GM12878 (cell line): ENCODE results near the gene TPP2. TPM values are rescaled to one million over a fixed set of nuclear protein-coding genes. Genes with fewer than 3 reads are reported as not detected.

Source experiments
- ATAC-seq: fragments of 200-7000 bp; cut with Tn5 transposase; 3 replicates; pipeline ENCODE4 v1.9.1; 2020; ENCODE audit warnings: mild to moderate bottlenecking, moderate library complexity
- BruUV-seq: library from RNA; stranded (reverse); fragments of 400-500 nt; replicated peaks from 2 replicates; lab custom pipeline; 2021; lab: Mats Ljungman, UMichigan
- CTCF ChIA-PET: fragments of 300-600 bp; sonication (Branson Sonifier 250); formaldehyde crosslinking; extraction: SDS; loops from one replicate; lab custom pipeline; 2021; ENCODE audit warnings: inconsistent platforms; lab: Yijun Ruan, JAX
- POLR2A ChIA-PET: fragments of 350-600 bp; formaldehyde crosslinking; extraction: SDS; loops from one replicate; lab custom pipeline; 2021; ENCODE audit warnings: inconsistent platforms; lab: Charles Lee
- RAD21 ChIA-PET: fragments of 300-600 bp; sonication (Branson Sonifier 250); formaldehyde crosslinking; loops from one replicate; lab custom pipeline; 2023; ENCODE audit warnings: antibody characterized with exemption; ENCODE audit not compliant: unreplicated experiment; lab: Charles Lee
- SMC1A ChIA-PET: fragments of 300-600 bp; sonication (Branson Sonifier 250); formaldehyde crosslinking; loops from one replicate; lab custom pipeline; 2023; ENCODE audit not compliant: unreplicated experiment, uncharacterized antibody; lab: Charles Lee
- DNase-seq: peaks from one replicate; pipeline ENCODE4 v3.0.0-alpha.2; 2011; ENCODE audit warnings: low read depth, low spot score
- FAIRE-seq: peaks from 3 replicates; lab custom pipeline; 2011; peaks lifted over from hg19 to GRCh38; lab: Jason Lieb, UNC
- H2AFZ ChIP-seq: 2 replicates; pipeline ENCODE4 v1.6.0; 2011; ENCODE audit warnings: low read depth, low read length, control low read depth; ENCODE audit not compliant: control insufficient read depth
- H3K27ac ChIP-seq: 2 replicates; pipeline ENCODE4 v1.5.1; 2011; ENCODE audit warnings: control low read depth; ENCODE audit not compliant: control insufficient read depth, insufficient read depth
- H3K27me3 ChIP-seq, 2 experiments: replicated peaks in 1 of 2; 2 replicates each; pipeline versions ENCODE4 v1.6.0 to v1.6.1; 2011; ENCODE audit warnings: low read length in 1 of 2; ENCODE audit not compliant: control insufficient read depth in 2 of 2, insufficient read depth in 2 of 2
- H3K36me3 ChIP-seq, 2 experiments: 2 replicates each; pipeline ENCODE4 v1.5.1; 2011; ENCODE audit warnings: low read length in 1 of 2; ENCODE audit not compliant: control insufficient read depth in 2 of 2, insufficient read depth in 2 of 2
- H3K4me1 ChIP-seq: 2 replicates; pipeline ENCODE4 v1.6.1; 2011; ENCODE audit warnings: mild to moderate bottlenecking, low read length, moderate library complexity, mixed read lengths; ENCODE audit not compliant: control insufficient read depth, insufficient read depth
- H3K4me2 ChIP-seq: 2 replicates; pipeline ENCODE4 v1.6.0; 2011; ENCODE audit warnings: control low read depth; ENCODE audit not compliant: control insufficient read depth, insufficient read depth
- H3K4me3 ChIP-seq: fragments of 200-600 bp; sonication (generic); 2 replicates; pipeline ENCODE4 v1.5.1; 2016
- H3K79me2 ChIP-seq: 2 replicates; pipeline ENCODE4 v1.6.0; 2011; ENCODE audit warnings: low read length; ENCODE audit not compliant: control insufficient read depth, insufficient read depth
- H3K9ac ChIP-seq: 2 replicates; pipeline ENCODE4 v1.8.0; 2011; ENCODE audit warnings: low read length, control low read depth, mixed read lengths; ENCODE audit not compliant: control insufficient read depth, insufficient read depth
- H3K9me3 ChIP-seq: replicated peaks from 3 replicates; pipeline ENCODE4 v1.5.1; 2011; ENCODE audit warnings: mild to moderate bottlenecking, low read length; ENCODE audit not compliant: control insufficient read depth, insufficient read depth
- H4K20me1 ChIP-seq: 2 replicates; pipeline ENCODE4 v1.6.0; 2011; ENCODE audit not compliant: control insufficient read depth, insufficient read depth
- ATF2 ChIP-seq: IDR thresholded peaks from 2 replicates; pipeline ENCODE4 v1.6.1; 2012; ENCODE audit warnings: low read length, inconsistent platforms
- CEBPB ChIP-seq, 2 experiments: fragments of 150-350 bp in 1 of 2; IDR thresholded peaks; 2 replicates each; pipeline ENCODE4 v1.6.1; 2012 to 2014; ENCODE audit warnings: low read depth in 2 of 2, low read length in 2 of 2, borderline replicate concordance in 1 of 2, inconsistent platforms in 1 of 2
- DPF2 ChIP-seq: fragments of 450-650 bp; IDR thresholded peaks from 2 replicates; pipeline ENCODE4 v1.6.1; 2017; ENCODE audit warnings: mild to moderate bottlenecking
- HDAC2 ChIP-seq: fragments of 200-600 bp; sonication (generic); IDR thresholded peaks from 2 replicates; pipeline ENCODE4 v1.6.1; 2017
- IRF3 ChIP-seq: fragments of 450-650 bp; IDR thresholded peaks from 2 replicates; pipeline ENCODE4 v1.6.1; 2014; ENCODE audit warnings: mild to moderate bottlenecking
- KAT2A ChIP-seq: conservative IDR thresholded peaks from 2 replicates; pipeline ENCODE4 v1.6.1; 2011; ENCODE audit warnings: low read depth, low read length; ENCODE audit not compliant: control insufficient read depth
- KDM1A ChIP-seq: fragments of 200-600 bp; sonication (generic); IDR thresholded peaks from 2 replicates; pipeline ENCODE4 v1.6.1; 2016; ENCODE audit warnings: borderline replicate concordance
- MTA2 ChIP-seq: fragments of 450-650 bp; IDR thresholded peaks from 2 replicates; pipeline ENCODE4 v1.6.1; 2016; ENCODE audit warnings: low read depth, mild to moderate bottlenecking, moderate library complexity
- NR2F1 ChIP-seq: fragments of 450-650 bp; conservative IDR thresholded peaks from 2 replicates; pipeline ENCODE4 v1.6.1; 2017; ENCODE audit warnings: mild to moderate bottlenecking
- ZBTB4 ChIP-seq: fragments of 450-650 bp; formaldehyde crosslinking; IDR thresholded peaks from 2 replicates; pipeline ENCODE4 v1.4.0; 2022; ENCODE audit warnings: mild to moderate bottlenecking, moderate library complexity
- ZNF622 ChIP-seq: fragments of 450-650 bp; IDR thresholded peaks from 2 replicates; pipeline ENCODE4 v1.6.1; 2017; ENCODE audit warnings: mild to moderate bottlenecking, inconsistent platforms
- WGBS: methylation state at CpG from one replicate; pipeline ENCODE4 v1.1.6; 2016; ENCODE audit warnings: low lambda C conversion rate; ENCODE audit not compliant: insufficient replicate concordance, insufficient coverage; ENCODE audit errors: missing lambda C conversion rate; 5-methylcytosine and 5-hydroxymethylcytosine counted together
- in situ Hi-C: fragments of 300-500 bp; cut with MboI; formaldehyde crosslinking; loops from 9 replicates; pipeline ENCODE4 v1.14.3; 2018; ENCODE audit warnings: mixed read lengths
- intact Hi-C: fragments of 100-400 bp; cut with micrococcal nuclease; formaldehyde crosslinking; loops from one replicate; pipeline ENCODE4 v1.14.2; 2022; ENCODE audit not compliant: unreplicated experiment
- polyA plus RNA-seq, 11 experiments: library from polyadenylated mRNA; depleted of rRNA in 4 of 11; unstranded in 6 of 11; stranded (reverse) in 5 of 11; fragments of >200 nt; fragmentation: Nextera tagmentation in 4 of 11; fragmentation: Illumina TruSeq in 1 of 11; extraction: Ambion mirVana in 4 of 11; extraction: Trizol in 1 of 11; gene quantifications; 1 replicate in 1 of 11; 2 replicates in 10 of 11; pipeline versions ENCODE4 v1.2.1 to v1.2.3, GENCODE V29; 2011 to 2016; ENCODE audit warnings: inconsistent platforms in 2 of 11, missing spikeins in 2 of 11, low read depth in 1 of 11
- total RNA-seq, 4 experiments: library from RNA; depleted of rRNA in 3 of 4; stranded (reverse); fragments of >200 nt in 3 of 4; fragmentation: Illumina TruSeq in 1 of 4; extraction: Trizol in 1 of 4; gene quantifications; 2 replicates each; pipeline versions ENCODE4 v1.2.1 to v1.2.3, GENCODE V29; 2013 to 2021
- TF ChIP-seq, protein P1 (sequence below): IDR thresholded peaks from 2 replicates; pipeline ENCODE4 v1.6.1; 2011; ENCODE audit warnings: borderline replicate concordance, low read depth, mild to moderate bottlenecking, moderate library complexity, mixed read lengths, low read length; ENCODE audit not compliant: insufficient read depth; ENCODE audit errors: extremely low read length

TPP2 gene
- total and polyA plus RNA-seq, 10 of the 15 experiments (the other 5 are each of a cell fraction or from before 2014, with no cell fraction given): 18.4 to 82.3 (median 55.4) TPM

DNA sequence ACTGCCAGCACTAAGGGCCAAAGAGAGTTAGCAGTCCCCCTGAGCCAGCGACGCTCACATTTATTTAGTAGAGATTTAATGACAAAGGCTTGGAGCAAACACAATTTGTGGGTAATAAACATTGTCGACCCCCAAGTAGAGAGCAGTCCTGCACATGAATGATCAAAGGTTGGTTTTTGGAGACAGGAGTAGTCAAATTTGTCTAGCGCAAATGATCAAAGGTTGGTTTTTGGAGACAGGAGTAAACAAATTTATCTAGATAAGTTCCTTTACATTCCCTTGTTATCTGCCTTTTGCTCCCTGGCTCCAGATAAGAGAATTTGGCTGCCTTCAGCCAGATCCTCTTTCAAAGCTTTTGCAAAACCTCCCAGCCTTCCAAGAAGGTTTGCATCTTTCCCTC, 71.1 kb downstream of the TPP2 start:
- CTCF ChIA-PET: interaction anchor here (0.7 kb wide), 1 partner anchor 81 kb away, joined by 3 read pairs; no protein-coding TSS in a partner anchor
- Histone ChIP-seq H4K20me1 (no peaks in the 10 kb centered on the region), H3K79me2 (no peaks in the 10 kb centered on the region), H3K9me3 (no peaks in the 10 kb centered on the region; the same call in 1 of the 3 replicates), H3K4me3 (no peak overlapping the region), H3K36me3 (peaks cover 2 to 26% of the 10 kb centered on the region in 2 experiments), H3K27ac (no peak overlapping the region), H3K27me3 (no peaks in the 10 kb centered on the region), H3K4me1 (no peaks in the 10 kb centered on the region), H3K4me2 (no peak overlapping the region), H3K9ac (no peak overlapping the region), H2AFZ (no peak overlapping the region)
- POLR2A ChIA-PET: no interaction called here
- SMC1A ChIA-PET: no interaction called here
- intact Hi-C loops: no loop called here
- no TSS peak for BruUV-seq
- WGBS: 99% methylated on average over 4 of the region's 4 CpGs
- RAD21 ChIA-PET: no interaction called here
- in situ Hi-C loops: no loop called here
- DNase-seq (no peak), ATAC-seq (no peak), FAIRE-seq (no peak)
- TF ChIP-seq NR2F1 (no peak), KAT2A (no peak), ZBTB4 (CRISPR knock-in tag) (no peak), HDAC2 (no peak), CEBPB (IDR thresholded peaks at IDR 0.05; ENCODE audit: borderline replicate concordance in 1 of 2, low read depth in 2 of 2, low read length in 2 of 2) (no peak), ZNF622 (no peak), DPF2 (no peak), MTA2 (no peak), ATF2 (no peak), IRF3 (no peak), KDM1A (no peak)
- TF ChIP-seq, protein P1, sequence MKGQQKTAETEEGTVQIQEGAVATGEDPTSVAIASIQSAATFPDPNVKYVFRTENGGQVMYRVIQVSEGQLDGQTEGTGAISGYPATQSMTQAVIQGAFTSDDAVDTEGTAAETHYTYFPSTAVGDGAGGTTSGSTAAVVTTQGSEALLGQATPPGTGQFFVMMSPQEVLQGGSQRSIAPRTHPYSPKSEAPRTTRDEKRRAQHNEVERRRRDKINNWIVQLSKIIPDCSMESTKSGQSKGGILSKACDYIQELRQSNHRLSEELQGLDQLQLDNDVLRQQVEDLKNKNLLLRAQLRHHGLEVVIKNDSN: no peak
